ENCODE data around the gene ATRX.
"Not testable (repeated sequence)": the region's sequence is repeated elsewhere in the genome, so short reads cannot be mapped to it uniquely, and the experiment has no call there.

ATRX gene, protein sequence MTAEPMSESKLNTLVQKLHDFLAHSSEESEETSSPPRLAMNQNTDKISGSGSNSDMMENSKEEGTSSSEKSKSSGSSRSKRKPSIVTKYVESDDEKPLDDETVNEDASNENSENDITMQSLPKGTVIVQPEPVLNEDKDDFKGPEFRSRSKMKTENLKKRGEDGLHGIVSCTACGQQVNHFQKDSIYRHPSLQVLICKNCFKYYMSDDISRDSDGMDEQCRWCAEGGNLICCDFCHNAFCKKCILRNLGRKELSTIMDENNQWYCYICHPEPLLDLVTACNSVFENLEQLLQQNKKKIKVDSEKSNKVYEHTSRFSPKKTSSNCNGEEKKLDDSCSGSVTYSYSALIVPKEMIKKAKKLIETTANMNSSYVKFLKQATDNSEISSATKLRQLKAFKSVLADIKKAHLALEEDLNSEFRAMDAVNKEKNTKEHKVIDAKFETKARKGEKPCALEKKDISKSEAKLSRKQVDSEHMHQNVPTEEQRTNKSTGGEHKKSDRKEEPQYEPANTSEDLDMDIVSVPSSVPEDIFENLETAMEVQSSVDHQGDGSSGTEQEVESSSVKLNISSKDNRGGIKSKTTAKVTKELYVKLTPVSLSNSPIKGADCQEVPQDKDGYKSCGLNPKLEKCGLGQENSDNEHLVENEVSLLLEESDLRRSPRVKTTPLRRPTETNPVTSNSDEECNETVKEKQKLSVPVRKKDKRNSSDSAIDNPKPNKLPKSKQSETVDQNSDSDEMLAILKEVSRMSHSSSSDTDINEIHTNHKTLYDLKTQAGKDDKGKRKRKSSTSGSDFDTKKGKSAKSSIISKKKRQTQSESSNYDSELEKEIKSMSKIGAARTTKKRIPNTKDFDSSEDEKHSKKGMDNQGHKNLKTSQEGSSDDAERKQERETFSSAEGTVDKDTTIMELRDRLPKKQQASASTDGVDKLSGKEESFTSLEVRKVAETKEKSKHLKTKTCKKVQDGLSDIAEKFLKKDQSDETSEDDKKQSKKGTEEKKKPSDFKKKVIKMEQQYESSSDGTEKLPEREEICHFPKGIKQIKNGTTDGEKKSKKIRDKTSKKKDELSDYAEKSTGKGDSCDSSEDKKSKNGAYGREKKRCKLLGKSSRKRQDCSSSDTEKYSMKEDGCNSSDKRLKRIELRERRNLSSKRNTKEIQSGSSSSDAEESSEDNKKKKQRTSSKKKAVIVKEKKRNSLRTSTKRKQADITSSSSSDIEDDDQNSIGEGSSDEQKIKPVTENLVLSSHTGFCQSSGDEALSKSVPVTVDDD (N-terminal part only)

DNA sequence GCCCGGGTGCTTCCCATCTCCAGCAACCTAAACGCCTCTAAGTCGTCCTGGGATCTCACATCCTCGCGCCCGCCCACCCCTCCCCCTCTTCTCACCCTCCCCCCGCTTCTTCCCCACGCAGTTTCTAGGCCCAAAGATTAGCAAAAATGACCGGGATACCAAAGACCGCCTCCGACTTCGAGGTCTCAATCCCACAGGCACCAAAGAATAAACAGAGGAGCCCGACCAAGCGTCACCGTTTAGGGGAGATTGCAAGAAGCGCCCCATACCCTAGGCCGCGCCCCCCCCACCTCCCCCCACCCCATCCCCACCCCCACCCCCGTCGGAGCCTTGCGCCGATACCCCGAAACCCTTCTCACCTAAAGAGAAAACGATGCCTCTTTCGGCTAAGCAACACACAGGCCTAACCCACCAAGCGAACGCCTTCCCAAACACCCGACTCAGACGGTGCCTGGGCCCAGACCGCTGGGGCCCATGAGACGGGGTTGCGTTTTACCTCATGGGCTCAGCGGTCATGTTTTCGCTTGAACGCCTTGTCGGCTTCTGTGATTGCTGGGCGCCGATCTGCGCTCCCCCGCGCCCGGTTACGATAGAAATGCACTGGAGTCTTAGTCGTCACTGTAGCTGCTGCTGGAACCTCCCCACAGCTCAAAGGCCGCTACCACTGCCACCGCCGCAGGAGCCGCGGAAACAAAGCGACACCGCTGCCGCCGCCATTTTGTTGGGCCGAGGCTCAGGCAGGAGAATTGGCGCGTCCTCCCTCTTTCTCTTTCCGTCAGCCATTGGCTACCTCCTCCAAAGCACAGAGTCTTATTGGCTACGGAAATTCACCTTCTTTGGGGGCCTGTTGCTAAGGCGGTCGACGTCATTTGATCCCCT is at the start of gene ATRX:
ATRX (minus strand) TSS at position 731 of the 879 bp plus-strand sequence; CDS start at position 516, 215 bp downstream.
- Histone ChIP-seq H3K9me3 (ENCODE audit: control insufficient read depth in 5 of 5, low read length in 5 of 5) (peaks cover 0 to 5% (median 0%) of the 10 kb centered on the region in 5 donors), H3K9ac (ENCODE audit: low read length in 5 of 5) (peak within 1 kb of the TSS in 4 of 5 donors; percentile 62 to 85 (median 80)), H3K27ac (ENCODE audit: low read depth, low read length) (peak within 1 kb of the TSS; percentile 85), H3K27me3 (ENCODE audit: control insufficient read depth in 5 of 5, insufficient read depth in 4 of 5, low read length in 5 of 5) (peaks cover 0 to 2% (median 0%) of the 10 kb centered on the region in 5 donors), H3K36me3 (ENCODE audit: control insufficient read depth in 5 of 5, insufficient read depth in 5 of 5, low read length in 5 of 5) (no peaks in the 10 kb centered on the region), H3K4me3 (ENCODE audit: low read depth in 1 of 5, low read length in 5 of 5) (peak within 1 kb of the TSS; percentile 65 to 82 (median 77)), H3K4me1 (ENCODE audit: control insufficient read depth in 5 of 5, insufficient read depth in 5 of 5, low read length in 5 of 5) (peaks cover 0 to 20% (median 16%) of the 10 kb centered on the region in 5 donors)

DNA sequence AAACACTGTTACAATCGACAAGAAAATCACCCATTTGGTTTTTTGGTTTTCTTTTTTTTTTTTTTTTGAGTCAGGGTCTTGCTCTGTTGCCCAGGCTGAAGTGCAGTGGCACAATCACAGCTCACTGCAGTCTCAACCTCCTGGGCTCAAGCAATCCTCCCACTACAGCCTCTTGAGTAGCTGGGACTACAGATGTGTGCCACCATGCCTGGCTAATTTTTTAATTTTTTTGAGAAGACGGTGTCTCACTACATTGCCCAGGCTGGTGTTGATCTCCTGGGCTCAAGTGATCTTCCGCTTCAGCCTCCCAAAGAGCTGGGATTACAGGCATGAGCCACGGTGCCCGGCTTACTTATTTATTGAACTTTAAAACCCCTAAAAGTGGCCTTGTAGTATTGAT is 45.5 kb upstream of the ATRX start:
- not testable (repeated sequence) for H3K27ac ChIP-seq (ENCODE audit: low read depth, low read length)
- peaks cover 3 to 13% (median 5%) of the 10 kb centered on the region in 5 donors for H3K36me3 ChIP-seq (ENCODE audit: control insufficient read depth in 5 of 5, insufficient read depth in 5 of 5, low read length in 5 of 5)

GRCh38 chrX:77821989-77822388 is 36.0 kb upstream of the ATRX start:
- not testable (repeated sequence) for H3K4me1 ChIP-seq (ENCODE audit: control insufficient read depth in 5 of 5, insufficient read depth in 5 of 5, low read length in 5 of 5); H3K4me3 ChIP-seq (ENCODE audit: low read depth in 1 of 5, low read length in 5 of 5)
- H3K36me3 ChIP-seq (ENCODE audit: control insufficient read depth in 5 of 5, insufficient read depth in 5 of 5, low read length in 5 of 5): peaks cover 3 to 11% (median 4%) of the 10 kb centered on the region in 5 donors

More for the DNA sequence above, 45.5 kb upstream of the ATRX start:
- H3K4me1 ChIP-seq (ENCODE audit: control insufficient read depth in 5 of 5, insufficient read depth in 5 of 5, low read length in 5 of 5); H3K9me3 ChIP-seq (ENCODE audit: control insufficient read depth in 5 of 5, low read length in 5 of 5); H3K9ac ChIP-seq (ENCODE audit: low read length in 5 of 5); H3K4me3 ChIP-seq (ENCODE audit: low read depth in 1 of 5, low read length in 5 of 5); H3K27me3 ChIP-seq (ENCODE audit: control insufficient read depth in 5 of 5, insufficient read depth in 4 of 5, low read length in 5 of 5): not testable (repeated sequence)

DNA sequence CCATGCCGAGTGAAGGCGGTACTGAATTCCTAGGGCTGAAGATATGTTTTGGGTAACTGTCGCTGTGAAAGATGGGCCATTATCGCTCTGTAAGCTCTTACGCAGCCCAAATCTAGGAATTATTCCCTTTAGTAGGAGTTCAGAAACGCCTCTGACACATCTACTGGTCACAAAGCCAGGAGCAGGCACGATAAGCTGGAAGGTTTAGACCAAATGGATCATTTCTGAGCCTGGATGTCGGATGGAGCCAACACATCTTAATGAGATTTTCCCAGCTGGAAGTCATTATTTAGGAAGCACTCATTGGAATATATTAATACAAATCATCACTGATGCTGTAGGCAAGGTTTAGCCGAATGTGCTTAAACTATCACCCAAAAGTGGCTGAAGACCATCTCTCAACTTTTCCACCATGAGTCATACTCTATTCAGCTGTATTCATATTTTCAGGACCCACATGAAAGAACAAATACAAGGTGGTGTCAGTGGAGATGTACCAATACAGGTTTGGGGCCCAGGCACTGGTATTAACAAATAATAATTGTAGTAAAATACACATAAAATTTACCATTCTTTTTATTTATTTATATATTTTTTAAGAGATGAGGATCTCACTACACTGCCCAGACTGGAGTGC is 34.2 kb upstream of the ATRX start:
- Histone ChIP-seq H3K4me1 (ENCODE audit: control insufficient read depth in 5 of 5, insufficient read depth in 5 of 5, low read length in 5 of 5) (peaks cover 0 to 2% (median 0%) of the 10 kb centered on the region in 5 donors), H3K9me3 (ENCODE audit: control insufficient read depth in 5 of 5, low read length in 5 of 5) (no peaks in the 10 kb centered on the region), H3K36me3 (ENCODE audit: control insufficient read depth in 5 of 5, insufficient read depth in 5 of 5, low read length in 5 of 5) (peaks cover 0 to 5% (median 3%) of the 10 kb centered on the region in 5 donors), H3K27ac (ENCODE audit: low read depth, low read length) (no peak overlapping the region), H3K27me3 (ENCODE audit: control insufficient read depth in 5 of 5, insufficient read depth in 4 of 5, low read length in 5 of 5) (peaks cover 0 to 2% (median 0%) of the 10 kb centered on the region in 5 donors), H3K4me3 (ENCODE audit: low read depth in 1 of 5, low read length in 5 of 5) (no peak overlapping the region), H3K9ac (ENCODE audit: low read length in 5 of 5) (no peak overlapping the region)

More at GRCh38 chrX:77821989-77822388, 36.0 kb upstream of the ATRX start:
- H3K9me3 ChIP-seq (ENCODE audit: control insufficient read depth in 5 of 5, low read length in 5 of 5); H3K27ac ChIP-seq (ENCODE audit: low read depth, low read length); H3K9ac ChIP-seq (ENCODE audit: low read length in 5 of 5); H3K27me3 ChIP-seq (ENCODE audit: control insufficient read depth in 5 of 5, insufficient read depth in 4 of 5, low read length in 5 of 5): not testable (repeated sequence)

GRCh38 chrX:77814210-77814609 is 28.2 kb upstream of the ATRX start:
- Histone ChIP-seq H3K27ac (ENCODE audit: low read depth, low read length) (no peak overlapping the region), H3K4me1 (ENCODE audit: control insufficient read depth in 5 of 5, insufficient read depth in 5 of 5, low read length in 5 of 5) (no peaks in the 10 kb centered on the region)

DNA sequence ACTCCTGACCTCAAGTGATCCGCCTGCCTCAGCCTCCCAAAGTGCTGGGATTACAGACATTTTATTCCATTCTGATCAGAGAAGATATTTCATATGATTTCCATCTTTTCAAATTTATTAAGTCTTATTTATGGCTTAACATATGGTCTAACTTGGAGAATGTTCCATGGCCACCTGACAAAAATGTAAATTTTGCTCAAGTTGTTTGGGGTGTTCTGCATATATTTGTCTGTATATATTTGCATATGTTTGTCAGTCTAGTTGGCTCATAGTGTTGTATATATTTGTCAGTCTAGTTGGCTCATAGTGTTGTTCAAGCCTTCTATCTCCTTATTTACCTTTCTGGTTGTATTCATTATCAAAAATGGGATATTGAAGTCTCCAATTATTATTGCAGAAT is 16.2 kb upstream of the ATRX start:
- Histone ChIP-seq H3K36me3 (ENCODE audit: control insufficient read depth in 5 of 5, insufficient read depth in 5 of 5, low read length in 5 of 5) (no peaks in the 10 kb centered on the region), H3K9me3 (ENCODE audit: control insufficient read depth in 5 of 5, low read length in 5 of 5) (peaks cover 0 to 6% (median 0%) of the 10 kb centered on the region in 5 donors), H3K4me1 (ENCODE audit: control insufficient read depth in 5 of 5, insufficient read depth in 5 of 5, low read length in 5 of 5) (no peaks in the 10 kb centered on the region), H3K9ac (ENCODE audit: low read length in 5 of 5) (no peak overlapping the region), H3K27me3 (ENCODE audit: control insufficient read depth in 5 of 5, insufficient read depth in 4 of 5, low read length in 5 of 5) (no peaks in the 10 kb centered on the region), H3K27ac (ENCODE audit: low read depth, low read length) (no peak overlapping the region), H3K4me3 (ENCODE audit: low read depth in 1 of 5, low read length in 5 of 5) (no peak overlapping the region)

More at GRCh38 chrX:77814210-77814609, 28.2 kb upstream of the ATRX start:
- H3K27me3 ChIP-seq (ENCODE audit: control insufficient read depth in 5 of 5, insufficient read depth in 4 of 5, low read length in 5 of 5): peaks cover 0 to 4% (median 0%) of the 10 kb centered on the region in 5 donors
- H3K9me3 ChIP-seq (ENCODE audit: control insufficient read depth in 5 of 5, low read length in 5 of 5): no peaks in the 10 kb centered on the region
- H3K4me3 ChIP-seq (ENCODE audit: low read depth in 1 of 5, low read length in 5 of 5): no peak overlapping the region
- H3K36me3 ChIP-seq (ENCODE audit: control insufficient read depth in 5 of 5, insufficient read depth in 5 of 5, low read length in 5 of 5): no peaks in the 10 kb centered on the region
- no peak overlapping the region for H3K9ac ChIP-seq (ENCODE audit: low read length in 5 of 5)

GRCh38 chrX:77795124-77795523 is 9.1 kb upstream of the ATRX start:
- no peaks in the 10 kb centered on the region for H3K4me1 ChIP-seq (ENCODE audit: control insufficient read depth in 5 of 5, insufficient read depth in 5 of 5, low read length in 5 of 5)
- H3K9me3 ChIP-seq (ENCODE audit: control insufficient read depth in 5 of 5, low read length in 5 of 5): no peaks in the 10 kb centered on the region
- H3K9ac ChIP-seq (ENCODE audit: low read length in 5 of 5): no peak overlapping the region
- no peak overlapping the region for H3K4me3 ChIP-seq (ENCODE audit: low read depth in 1 of 5, low read length in 5 of 5)
- no peaks in the 10 kb centered on the region for H3K36me3 ChIP-seq (ENCODE audit: control insufficient read depth in 5 of 5, insufficient read depth in 5 of 5, low read length in 5 of 5)
- peaks cover 0 to 2% (median 0%) of the 10 kb centered on the region in 5 donors for H3K27me3 ChIP-seq (ENCODE audit: control insufficient read depth in 5 of 5, insufficient read depth in 4 of 5, low read length in 5 of 5)
- H3K27ac ChIP-seq (ENCODE audit: low read depth, low read length): no peak overlapping the region

DNA sequence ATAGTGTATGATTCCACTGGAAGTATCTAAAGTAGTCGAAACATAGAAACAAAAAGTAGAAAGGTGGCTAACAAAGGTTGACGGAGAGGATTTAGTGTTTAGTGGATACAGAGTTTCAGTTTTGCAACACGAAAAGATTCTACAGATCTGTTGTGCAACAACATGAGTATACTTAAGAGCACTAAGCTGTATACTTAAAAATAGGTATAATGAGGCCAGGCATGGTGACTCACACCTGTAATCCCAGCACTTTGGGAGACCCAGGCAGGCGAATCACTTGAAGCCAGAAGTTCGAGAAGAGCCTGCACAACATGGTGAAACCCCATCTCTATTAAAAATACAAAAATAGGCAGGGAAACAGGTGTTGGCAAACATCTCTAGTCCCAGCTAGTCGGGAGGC is 7.9 kb upstream of the ATRX start:
- Histone ChIP-seq H3K9ac (ENCODE audit: low read length in 5 of 5) (no peak overlapping the region), H3K4me1 (ENCODE audit: control insufficient read depth in 5 of 5, insufficient read depth in 5 of 5, low read length in 5 of 5) (no peaks in the 10 kb centered on the region), H3K36me3 (ENCODE audit: control insufficient read depth in 5 of 5, insufficient read depth in 5 of 5, low read length in 5 of 5) (no peaks in the 10 kb centered on the region)

More for the DNA sequence above, 7.9 kb upstream of the ATRX start:
- Histone ChIP-seq H3K27me3 (ENCODE audit: control insufficient read depth in 5 of 5, insufficient read depth in 4 of 5, low read length in 5 of 5) (peaks cover 0 to 2% (median 0%) of the 10 kb centered on the region in 5 donors), H3K27ac (ENCODE audit: low read depth, low read length) (no peak overlapping the region), H3K4me3 (ENCODE audit: low read depth in 1 of 5, low read length in 5 of 5) (no peak overlapping the region), H3K9me3 (ENCODE audit: control insufficient read depth in 5 of 5, low read length in 5 of 5) (no peaks in the 10 kb centered on the region)

Data from subcutaneous abdominal adipose tissue (tissue), 5 donors.